ENCODE measurements around the gene HELZ2.

Gene HELZ2

DNA sequence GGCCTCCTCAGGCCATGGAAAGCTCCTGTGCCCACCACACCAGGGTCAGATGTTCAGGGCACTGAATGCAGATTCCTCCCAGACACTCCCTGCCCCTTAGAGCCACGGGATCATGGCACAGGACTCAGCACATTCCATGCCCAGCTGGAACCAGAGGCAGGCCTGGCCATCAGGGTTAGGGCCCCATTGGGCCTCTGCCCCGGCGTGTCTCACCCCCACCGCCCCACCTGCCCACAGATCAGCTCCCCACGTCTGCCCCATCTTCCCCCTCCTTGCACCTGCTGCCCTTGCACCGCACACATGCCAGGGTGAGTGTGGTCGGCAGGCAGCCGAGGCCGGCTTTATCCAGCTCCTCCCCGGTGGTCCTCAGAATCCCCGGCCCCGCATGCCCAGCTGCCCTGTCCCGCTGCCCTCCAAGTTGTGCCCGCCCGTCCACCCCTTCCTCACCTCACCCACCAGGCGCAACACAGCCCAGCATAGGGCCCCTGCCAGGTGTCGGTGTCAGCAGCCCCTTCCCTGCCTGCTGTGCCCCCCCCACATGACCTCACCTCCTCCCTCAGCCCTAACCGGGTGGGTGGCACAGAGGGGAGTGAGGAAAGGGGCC is 24.3 kb downstream of the HELZ2 start:
- no peak for FAIRE-seq

DNA sequence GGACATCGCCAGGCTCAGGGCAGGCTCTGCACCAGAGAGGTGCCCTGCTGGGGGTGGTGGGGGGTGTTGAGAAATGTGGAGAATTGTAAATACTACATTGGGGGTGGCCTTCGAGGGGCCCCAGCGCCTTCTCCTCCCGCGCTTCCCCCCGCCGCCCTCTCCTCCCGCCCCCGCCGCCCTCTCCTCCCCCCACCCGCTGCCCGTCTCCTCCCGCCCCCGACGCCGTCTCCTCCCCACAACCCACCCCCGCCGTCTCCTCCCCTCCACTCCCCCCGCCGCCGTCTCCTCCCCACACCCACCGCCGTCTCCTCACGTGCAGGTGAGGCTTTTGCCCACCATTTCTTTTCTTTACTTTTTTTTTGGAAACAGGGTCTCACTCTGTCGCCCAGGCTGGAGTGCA is 25.0 kb downstream of the HELZ2 start:
- no peak for FAIRE-seq

DNA sequence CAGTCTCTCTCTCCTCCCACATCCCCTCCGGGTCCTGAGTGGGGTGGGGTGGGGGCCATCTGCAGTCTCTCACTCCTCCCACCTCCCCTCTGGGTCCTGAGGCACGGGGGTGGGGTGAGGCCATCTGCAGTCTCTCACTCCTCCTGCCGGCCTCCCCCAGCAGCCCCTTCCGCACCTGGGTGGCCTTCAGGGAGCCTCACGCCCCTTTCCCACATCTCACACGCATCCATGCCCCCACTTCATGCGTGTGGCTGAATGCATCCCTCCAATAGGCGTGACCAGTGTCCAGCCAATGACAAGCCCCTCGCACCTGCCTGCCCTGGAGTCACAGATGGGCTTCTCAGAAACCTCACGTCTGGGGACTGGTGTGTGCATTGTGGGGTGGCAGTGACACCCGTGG is 25.5 kb downstream of the HELZ2 start:
- no peak for FAIRE-seq

DNA sequence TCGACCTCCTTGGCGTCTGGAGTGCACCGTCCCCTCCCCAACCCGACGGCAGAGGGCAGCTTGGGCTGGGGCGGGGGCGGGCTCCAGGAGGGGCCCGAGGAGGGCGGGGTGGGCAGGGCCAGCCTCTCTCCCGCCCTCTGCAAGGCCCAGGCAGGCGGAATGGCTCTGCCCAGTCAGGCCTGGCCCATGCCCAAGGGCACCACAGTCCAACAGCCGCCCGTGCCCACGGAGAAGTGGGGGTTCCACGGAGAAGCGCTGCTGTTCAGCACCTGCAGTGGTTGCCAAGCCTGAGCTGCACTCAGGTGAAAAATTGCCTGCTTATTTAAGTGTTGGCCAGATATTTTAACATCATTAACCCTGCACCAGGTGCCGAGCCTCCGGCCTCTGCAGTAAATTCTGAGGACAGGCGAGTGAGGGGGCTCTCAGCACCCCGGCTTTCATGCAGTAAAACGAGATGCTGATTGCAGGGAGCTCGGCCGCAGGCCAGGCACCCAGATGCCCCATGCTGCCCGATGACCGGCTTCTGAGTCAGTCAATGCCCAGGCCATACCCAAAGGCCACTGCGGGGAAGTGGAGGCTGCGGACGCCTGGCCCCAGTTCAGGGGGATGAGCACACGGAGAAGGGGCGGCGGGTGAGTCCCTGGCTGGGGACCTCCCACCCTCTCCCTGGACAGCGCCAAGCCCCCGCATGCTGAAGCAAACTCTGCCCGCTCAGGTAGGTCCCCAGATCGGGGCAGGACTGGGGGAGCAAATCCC is 26.1 kb downstream of the HELZ2 start, which contains the start of gene SRMS:
Gene SRMS, minus strand, starts transcription at position 25 of the 756 bp plus-strand sequence. CDS start 286 bp downstream, outside the sequence.
- FAIRE-seq = no peak

DNA sequence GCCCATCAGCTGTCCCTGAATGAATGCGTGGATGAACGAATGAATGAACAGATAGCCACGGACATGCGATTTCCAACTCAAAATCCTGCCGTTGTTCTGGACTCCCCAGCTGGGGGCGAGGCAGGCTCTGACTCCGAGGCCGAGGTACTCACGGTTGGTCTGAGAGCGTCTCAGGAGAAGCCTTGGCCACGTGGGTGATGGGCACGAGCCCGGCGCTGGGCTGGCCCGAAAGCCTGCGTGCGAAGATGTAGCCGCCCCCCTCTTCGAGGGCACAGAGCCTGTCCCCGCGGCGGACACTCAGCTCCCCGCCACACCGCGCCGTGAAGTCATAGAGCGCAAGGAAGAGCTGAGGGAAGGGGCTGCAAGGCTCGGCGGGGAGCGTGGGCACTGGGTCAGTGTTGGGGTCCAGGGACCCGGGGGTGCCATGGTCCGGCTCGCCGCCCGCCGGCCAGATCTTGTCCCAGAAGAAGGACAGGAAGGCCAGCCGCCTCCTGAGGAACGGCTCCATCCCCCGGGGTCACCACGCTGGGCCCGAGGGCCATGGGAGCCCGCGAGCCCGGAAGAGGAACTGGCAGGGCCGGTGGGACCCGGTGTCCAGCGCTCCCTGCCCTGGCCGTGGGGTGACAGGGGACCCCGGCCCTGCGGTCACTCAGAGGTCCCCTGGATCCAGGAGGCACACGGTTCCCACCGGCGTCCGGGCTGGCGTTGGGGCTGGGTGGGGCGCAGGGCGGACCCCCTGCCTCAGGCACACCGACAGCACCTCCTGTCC is 26.9 kb downstream of the HELZ2 start:
- FAIRE-seq = no peak

DNA sequence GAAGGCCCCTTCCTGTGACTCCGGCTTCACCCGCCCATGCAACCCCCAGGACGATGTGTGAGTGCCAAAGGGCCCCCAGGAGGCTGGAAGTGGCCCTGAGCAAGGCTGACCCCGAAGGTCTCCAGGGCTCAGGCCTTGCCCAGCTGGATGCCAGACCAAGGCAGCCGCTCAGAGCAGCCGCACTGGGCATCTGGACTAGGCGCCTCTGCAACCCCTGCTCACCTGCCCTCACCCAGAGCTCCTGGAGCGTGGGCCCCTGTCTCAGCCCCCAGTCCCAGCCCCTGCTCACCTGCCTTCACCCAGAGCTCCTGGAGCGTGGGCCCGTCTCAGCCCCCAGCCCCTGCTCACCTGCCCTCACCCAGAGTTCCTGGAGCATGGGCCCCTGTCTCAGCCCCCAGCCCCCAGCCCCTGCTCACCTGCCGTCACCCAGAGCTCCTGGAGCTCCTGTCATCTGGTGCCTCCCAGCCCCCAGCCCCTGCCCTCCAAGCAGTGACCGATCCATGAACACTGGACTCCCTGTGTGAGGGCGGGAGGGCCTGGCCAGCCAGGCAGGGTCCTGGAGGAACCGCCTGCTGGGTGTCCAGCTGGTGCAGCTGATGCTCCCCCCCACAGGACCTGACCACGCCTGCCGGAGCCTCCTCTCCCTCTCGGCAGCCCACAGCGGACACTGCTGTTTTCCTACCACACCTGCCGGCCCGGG is 27.6 kb downstream of the HELZ2 start:
- no peak for FAIRE-seq

DNA sequence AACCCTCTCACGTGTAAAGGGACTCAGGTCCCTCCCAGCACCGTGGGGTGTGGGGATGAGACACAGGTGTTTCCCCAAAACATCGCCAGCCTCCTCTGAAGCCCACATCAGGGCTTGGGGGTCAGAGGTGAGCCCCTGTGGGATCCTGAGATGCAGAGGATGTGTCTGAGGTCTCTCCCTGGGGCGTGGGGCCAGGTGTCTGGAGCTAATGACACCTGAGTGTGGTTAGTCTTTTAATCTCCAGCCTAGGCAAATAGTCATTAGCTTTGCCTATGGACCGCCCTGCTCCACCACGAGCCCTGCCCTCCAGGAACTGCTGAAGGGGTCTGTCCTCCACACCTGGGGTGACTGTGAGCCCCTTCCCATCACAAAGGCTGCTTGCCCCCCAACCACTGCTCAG is 28.2 kb downstream of the HELZ2 start:
- no peak for FAIRE-seq

DNA sequence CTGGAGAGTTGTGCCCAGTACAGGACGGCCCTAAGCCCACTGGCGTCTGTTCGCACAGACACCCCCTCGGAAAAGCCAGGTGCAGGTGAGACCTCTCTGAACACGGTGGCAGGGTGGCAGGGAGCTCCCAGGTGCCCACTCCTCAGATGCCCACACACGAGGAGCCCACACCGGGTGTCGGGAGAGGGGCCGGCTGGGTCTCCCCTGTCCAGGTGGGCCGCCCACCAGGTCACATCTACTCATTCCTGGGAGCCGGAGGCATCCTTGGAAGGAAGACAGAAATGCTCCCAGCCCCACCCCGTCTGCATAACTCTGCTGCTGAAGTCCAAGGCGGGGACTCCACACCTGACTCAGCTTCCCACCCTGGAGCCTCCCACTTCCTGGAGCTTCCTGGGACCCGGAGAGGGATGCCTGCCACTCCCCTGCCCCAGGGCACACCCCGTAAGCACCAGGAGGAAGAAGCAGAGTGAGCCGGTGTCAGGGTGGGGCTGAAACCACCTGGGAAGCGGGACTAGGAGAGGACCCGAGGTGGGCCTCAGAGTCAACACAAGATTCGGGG is 29.0 kb downstream of the HELZ2 start:
- no peak for FAIRE-seq

DNA sequence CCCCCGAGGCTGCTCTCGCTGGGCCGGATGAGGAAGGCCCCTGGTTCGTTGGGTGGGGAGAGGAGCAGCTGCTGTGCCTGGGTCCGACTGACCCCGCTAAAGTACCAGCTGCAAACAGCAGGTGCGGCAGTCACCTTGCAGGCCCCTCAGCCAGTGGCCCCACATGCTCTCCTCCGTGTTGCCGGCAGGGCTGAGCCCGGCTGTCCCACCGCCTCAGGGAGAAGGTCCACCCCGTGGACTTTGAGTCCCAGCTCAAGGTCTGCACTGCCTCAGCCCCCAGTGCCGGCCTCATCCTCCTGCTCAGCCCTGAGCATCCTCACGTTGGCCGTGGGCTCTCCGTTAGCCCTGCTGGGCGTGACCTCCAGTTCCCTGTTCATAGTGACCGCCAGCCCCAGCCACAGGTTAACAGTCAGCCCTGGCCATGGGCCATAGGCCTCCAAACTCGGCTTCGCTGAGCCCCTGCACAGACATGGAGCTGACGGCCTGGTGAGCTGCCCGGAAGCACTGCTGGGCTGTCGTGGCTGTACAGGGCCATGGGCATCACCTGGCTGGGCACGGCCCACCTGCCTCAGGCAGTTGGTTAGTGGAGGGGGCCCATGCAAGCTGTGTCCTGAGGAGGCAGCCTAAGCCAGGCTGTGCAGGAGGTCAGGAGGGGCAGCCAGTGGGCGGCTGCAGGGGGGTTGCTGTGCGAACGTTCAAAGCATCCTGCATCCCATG is 29.6 kb downstream of the HELZ2 start:
- FAIRE-seq = no peak

DNA sequence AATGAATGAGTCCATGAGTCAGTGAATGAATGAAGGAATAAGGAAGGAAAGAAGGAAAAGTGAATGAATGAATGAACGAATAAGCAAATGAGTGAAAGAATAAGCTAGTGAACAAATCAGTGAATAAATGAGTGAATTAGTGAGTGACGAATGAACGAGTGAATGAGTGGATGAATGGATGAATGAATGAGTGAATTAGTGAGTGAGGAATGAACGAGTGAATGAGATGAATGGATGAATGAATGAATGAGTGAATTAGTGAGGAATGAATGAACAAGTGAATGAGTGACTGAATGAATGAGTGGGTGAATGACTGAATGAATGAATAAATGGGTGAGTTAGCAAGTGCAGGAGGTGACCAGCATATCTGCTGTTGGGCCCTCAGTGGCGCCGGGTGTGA is 30.3 kb downstream of the HELZ2 start:
- no peak for FAIRE-seq

DNA sequence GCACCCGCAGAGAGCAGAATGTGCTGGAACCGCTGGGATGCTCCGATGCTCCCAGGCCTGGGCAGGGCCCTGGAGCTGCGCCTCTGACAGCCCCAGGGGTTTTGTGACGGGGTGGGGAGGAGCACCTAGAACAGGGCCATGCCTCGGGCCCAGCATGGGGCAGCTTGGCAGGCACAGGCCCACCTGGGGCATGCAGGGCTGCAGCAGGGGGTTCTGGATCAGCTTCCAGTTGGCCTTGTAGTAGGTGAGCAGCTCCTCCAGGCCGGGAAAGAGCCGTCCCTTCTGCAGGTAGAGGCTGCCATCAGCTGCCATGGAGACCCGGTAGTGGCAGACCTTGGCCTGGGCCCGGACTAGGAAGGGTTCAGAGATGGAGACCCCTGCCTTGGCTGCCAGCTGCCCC is 30.9 kb downstream of the HELZ2 start:
- FAIRE-seq = no peak

DNA sequence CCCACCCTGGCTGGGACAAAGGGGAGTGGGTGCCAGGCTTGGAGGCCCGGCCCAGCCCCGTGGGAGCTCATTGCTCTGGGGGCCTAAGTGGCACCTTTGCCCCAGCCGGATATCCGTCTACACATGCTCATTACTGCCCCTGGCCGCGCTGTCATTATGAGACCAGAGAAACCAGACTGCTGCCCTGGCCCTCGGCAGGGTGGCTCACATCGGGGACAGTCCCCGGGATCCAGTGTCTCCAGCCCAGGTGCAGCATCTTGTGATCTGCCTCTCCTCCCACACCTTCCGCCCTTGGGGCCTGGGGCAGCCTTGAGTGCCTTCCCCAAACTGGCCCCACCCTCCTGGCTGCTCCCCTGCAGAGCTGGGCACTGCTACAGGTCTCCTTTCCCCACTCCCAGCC is 31.3 kb downstream of the HELZ2 start:
- no peak for FAIRE-seq

DNA sequence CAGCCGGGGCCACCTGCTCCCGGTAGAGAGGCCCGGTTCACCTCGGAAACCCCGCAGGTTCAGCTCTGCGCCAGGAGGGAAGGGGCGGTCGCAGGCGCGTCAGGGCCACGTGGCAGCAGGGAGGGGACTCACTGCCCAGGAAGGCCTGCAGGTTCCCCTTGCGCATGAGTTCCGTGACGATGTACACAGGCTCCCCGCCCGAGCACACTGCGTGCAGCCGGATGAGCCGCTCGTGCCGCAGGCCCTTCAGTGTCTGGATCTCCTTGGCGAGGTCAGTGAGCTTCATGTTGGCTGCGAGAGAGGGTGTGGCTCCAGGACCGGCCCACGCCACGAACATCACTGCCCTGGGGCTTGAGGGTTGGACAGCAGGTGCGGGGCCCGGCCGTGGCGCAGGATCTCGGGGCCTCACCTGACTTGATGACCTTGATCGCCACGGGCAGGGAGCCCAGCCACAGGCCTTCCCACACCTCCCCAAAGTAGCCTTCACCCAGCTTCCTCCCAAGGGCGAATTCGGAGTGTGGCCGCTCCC is 31.9 kb downstream of the HELZ2 start:
- FAIRE-seq = no peak

DNA sequence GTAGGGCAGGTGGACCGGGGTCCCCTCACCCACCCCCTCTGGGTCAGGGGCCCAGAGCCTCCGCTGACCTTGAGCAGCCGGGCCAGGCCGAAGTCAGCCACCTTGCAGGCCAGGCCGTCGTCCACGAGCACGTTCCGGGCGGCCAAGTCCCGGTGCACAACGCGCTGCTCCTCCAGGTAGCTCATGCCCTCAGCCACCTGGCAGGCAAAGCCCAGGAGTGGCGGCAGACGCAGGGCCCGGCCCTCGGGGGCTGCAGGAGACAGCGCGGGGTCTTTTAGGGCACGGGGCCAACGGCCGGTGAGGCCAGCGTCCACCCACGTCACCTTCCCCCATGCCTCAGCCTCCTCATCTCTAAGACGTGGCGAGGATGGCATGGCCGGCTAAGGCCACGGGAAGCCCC is 32.7 kb downstream of the HELZ2 start:
- FAIRE-seq = no peak

DNA sequence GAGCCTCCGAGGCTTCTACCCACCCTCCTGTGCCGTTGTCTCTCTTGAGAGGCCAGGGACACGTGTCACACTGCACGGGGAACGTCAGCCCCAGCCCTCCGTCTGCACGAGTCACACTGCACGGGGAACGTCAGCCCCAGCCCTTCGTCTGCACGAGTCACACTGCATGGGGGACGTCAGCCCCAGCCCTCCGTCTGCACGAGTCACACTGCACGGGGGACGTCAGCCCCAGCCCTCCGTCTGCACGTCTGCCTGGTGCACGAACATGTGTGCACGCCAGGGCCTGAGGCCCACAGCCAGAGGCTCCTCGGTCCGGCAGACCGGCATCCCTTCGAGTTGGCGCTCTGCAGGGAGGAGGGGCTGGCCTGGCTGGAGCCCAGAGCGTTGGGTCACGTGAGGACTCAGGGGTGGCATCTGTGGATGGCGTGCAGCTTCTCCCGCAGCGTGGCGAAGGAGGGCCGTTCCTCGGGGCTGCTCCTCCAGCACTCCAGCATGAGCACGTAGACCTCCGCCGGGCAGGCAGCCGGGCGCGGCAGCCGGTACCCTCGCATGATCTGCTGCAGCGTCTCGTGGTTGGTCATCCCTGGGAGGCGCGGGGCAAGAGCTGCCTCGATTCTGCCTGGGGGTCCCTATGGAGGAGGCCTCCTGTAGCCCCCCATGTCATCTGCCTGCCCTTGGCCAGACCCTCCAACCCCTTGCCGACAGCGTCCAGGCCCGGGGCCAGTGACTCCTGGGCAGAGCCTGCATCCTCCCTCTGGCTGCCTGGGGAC is 33.4 kb downstream of the HELZ2 start:
- FAIRE-seq = no peak

DNA sequence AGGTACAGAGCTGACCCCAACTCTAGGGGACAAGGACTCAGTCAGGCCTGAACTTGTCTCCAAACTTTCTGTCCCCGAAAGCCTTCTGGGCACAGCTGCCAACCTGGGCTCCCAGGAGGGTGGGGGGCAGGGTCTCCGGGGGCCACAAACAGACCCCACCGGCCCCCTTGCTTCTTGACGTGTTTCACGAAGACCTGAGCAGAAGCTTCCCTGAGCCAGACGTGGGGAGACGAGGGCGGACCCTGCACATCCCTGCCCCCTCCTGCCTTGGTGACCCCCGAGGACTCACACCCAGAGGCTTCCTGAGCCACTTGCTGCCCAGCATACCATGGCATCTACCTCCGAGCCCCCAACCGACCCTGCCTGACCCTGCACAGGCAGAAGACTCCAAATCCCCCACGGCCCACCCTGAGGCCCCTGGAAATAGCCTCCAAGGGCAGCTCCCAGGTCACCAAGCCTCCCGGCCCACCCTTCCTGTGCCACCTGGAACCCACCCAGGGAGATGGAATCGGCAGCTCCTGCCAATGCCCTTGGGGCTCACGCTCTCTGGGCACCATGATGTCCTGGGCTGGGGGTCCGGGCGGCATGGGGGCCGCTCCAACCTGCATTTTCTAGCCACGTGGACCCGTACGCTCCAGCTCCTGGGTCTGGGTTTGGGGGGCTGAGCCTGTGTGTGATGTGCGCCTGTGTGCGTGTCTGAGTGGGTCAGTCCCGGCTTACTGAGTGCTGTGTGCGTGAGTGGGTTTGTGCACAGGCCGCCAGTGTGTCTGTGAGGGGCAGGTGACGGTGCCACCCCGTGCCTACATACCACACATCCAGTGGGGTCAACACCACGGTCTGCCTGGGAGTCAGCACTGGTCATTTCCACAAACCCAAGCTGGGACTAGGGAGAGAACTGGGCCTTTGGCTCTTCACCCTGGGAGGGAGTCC is 34.3 kb downstream of the HELZ2 start:
- no peak for FAIRE-seq

DNA sequence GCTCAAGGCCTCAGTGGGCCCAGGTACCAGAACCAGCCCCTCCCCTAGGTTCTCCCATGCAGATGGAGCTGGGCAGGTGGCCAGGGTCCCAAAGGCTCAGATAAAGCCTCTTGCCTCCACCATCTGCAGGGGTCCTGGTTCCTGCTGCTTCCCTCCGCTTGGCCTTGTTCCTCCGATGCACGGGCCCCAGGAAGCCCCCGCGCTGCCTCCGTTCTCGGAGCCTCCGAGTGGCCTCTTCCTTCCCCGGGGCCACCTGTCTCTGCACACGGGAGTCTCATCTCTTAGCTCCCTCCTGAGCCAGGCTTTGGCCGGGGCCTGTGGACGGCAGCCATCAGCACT is 35.0 kb downstream of the HELZ2 start:
- FAIRE-seq = no peak

DNA sequence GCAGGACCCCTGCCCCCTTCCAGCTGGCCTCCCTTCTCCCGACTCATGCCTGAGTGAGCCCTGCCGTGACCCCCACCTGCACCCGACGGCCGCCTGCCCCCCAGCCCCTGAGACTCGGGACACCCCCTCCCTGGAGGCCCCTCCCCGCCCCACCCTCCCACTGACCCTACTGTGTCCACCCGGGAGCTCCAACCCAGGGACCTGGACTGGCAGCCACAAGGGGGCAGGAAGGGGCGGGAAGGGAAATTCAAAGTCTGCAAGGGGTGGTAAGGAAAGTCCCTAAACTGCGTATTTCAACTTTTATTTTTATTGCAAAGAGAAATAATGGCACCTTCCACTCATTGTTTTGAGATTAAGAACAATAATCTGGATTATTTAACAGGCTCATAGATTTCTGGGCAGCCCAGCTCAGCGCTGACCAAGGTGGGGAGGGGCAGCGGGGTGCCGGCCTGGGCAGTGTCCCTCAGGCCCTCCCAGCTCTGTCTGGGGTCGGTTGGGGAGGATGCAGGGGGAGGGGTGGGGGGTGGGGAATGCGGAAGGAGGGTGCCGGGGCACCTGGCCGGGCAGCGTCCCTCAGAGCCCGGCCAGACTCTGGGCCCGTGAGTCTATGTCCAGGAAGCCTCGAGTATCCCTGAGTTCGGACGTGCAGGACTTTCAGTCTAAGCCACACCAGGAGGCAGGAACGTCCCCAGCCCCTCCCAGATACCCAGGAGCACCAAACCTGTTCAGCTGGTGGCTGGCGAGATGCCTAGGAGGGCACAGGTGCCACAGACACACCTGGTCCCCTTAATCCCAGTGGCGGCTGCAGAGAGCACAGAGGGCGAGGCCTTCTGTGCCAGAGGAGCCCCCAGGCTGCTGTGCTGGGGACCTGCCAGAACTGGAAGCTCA is 35.6 kb downstream of the HELZ2 start:
- no peak for FAIRE-seq

DNA sequence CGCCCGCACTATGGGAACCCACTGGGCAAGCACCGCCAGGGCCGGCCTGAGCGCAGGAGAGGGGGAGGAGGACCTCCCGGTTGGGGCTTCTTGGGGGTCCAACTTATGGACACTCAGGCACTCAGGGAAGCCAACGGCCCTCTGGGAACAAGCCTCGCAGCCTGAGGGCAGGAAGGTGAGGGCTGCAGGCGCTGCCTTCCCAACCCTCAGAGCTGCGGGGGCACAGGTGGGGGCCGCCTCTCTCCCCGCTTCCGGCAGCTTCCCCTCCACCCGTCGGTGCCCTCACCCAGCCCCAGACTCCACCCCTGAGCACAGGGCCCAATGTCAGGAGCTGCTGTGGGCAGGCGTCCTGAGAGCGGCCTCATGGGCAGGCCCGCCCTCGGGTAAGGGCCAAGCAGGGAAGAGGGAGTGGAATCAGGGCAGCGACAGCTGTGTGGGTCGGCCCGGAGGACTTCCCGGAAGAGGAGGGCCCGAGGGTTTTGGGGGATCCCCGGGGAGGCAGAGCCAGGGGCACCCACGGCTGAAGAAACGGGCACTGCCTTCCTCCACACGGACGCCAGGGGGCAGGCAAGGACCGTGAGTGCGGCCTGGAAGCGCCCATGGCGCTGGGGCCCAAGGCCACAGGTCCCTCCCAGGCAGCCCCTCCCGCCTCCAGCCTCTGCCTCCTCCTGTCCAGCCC is 36.4 kb downstream of the HELZ2 start:
- no peak for FAIRE-seq

All from islet of Langerhans (tissue), 1 donor.